Measurements from ENCODE around the gene IGSF3.

The IGSF3 gene

DNA sequence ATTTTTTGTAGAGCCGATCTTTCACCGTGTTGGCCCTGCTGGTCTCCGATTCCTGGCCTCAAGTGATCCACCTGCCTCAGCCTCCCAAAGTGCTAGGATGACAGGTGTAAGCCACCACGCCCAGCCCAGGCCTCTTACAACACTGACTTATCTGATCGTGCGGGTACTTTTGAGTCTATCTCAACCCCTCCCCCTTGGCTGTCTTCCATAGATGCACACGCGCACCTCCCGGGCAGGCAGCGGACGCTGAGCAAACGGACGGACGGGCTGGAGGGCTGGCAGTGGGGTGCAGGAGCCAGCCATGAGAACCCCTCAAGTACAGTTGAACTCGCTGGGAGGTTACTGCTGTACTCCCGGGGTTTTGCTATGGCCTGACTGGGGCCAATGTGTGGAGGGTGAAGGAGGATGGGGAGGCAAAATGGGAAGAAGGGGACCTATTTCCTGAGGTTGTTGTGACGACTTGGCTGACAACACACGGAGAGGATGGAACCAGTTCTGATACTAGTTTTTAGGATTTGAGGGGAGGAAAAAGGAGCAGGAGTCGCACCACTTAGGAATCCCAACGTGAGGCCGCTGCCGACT lies 97.7 kb downstream of the IGSF3 start:
- DNase-seq = no peak
- peak overlapping the region; percentile 90 for H3K27ac ChIP-seq (ENCODE audit: low read length)
- H3K79me2 ChIP-seq (ENCODE audit: low read length) = peaks cover 53% of the 10 kb centered on the region
- H3K27me3 ChIP-seq (replicated peaks; ENCODE audit: insufficient read depth, low read length) = no peaks in the 10 kb centered on the region
- no peaks in the 10 kb centered on the region; the same call in 1 of the 2 replicates for H3K36me3 ChIP-seq (replicated peaks; ENCODE audit: insufficient read depth, low read length)
- peaks cover 22% of the 10 kb centered on the region; the same call in 1 of the 2 replicates for H3K4me1 ChIP-seq (ENCODE audit: low read length)
- no peaks in the 10 kb centered on the region for H4K20me1 ChIP-seq (ENCODE audit: insufficient read depth, low read length)
- peak overlapping the region; percentile 88 for H3K9ac ChIP-seq (ENCODE audit: low read length)
- H3F3A ChIP-seq (ENCODE audit: insufficient read depth, low read length) = peaks cover 22% of the 10 kb centered on the region
- no peaks in the 10 kb centered on the region for H3K9me2 ChIP-seq (replicated peaks; ENCODE audit: insufficient read depth, low read length)
- TF ChIP-seq EZH2 (optimal IDR thresholded peaks at IDR 0.05; ENCODE audit: low read depth, low read length) (no peak), EZH2phosphoT487 (IDR thresholded peaks at IDR 0.05; ENCODE audit: low read length) (no peak)
- TF ChIP-seq, protein P1, sequence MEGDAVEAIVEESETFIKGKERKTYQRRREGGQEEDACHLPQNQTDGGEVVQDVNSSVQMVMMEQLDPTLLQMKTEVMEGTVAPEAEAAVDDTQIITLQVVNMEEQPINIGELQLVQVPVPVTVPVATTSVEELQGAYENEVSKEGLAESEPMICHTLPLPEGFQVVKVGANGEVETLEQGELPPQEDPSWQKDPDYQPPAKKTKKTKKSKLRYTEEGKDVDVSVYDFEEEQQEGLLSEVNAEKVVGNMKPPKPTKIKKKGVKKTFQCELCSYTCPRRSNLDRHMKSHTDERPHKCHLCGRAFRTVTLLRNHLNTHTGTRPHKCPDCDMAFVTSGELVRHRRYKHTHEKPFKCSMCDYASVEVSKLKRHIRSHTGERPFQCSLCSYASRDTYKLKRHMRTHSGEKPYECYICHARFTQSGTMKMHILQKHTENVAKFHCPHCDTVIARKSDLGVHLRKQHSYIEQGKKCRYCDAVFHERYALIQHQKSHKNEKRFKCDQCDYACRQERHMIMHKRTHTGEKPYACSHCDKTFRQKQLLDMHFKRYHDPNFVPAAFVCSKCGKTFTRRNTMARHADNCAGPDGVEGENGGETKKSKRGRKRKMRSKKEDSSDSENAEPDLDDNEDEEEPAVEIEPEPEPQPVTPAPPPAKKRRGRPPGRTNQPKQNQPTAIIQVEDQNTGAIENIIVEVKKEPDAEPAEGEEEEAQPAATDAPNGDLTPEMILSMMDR (IDR thresholded peaks at IDR 0.05; ENCODE audit: low read length) = no peak
- peak overlapping the region; percentile 80 for H3K4me3 ChIP-seq (ENCODE audit: low read length)
- no peaks in the 10 kb centered on the region for H3K9me3 ChIP-seq (replicated peaks; ENCODE audit: insufficient read depth, low read length)
- peak overlapping the region; percentile 91 for H3K4me2 ChIP-seq (ENCODE audit: low read depth, low read length)
- no peak overlapping the region for H2AFZ ChIP-seq (ENCODE audit: low read length)

DNA sequence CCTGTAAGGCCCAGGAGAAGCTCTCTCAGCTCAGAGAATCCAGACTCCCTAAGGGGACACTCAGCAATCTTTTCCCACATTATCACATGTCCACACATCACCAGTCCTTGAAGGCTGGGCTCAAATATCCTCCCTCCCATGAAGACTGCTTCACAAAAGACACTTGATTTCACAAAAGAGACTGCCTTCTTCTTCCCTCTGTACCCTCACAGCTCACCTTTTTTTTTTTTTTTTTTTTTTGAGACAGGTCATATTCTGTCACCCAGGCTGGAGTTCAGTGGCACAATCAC lies 98.2 kb downstream of the IGSF3 start:
- no peak overlapping the region for H2AFZ ChIP-seq (ENCODE audit: low read length)
- peak overlapping the region; percentile 88 for H3K9ac ChIP-seq (ENCODE audit: low read length)
- peak overlapping the region; percentile 91 for H3K4me2 ChIP-seq (ENCODE audit: low read depth, low read length)
- DNase-seq = no peak
- no peaks in the 10 kb centered on the region for H3K9me2 ChIP-seq (replicated peaks; ENCODE audit: insufficient read depth, low read length)
- peaks cover 22% of the 10 kb centered on the region; the same call in 1 of the 2 replicates for H3K4me1 ChIP-seq (ENCODE audit: low read length)
- H4K20me1 ChIP-seq (ENCODE audit: insufficient read depth, low read length) = no peaks in the 10 kb centered on the region
- H3K27ac ChIP-seq (ENCODE audit: low read length) = peak overlapping the region; percentile 90
- peaks cover 22% of the 10 kb centered on the region for H3F3A ChIP-seq (ENCODE audit: insufficient read depth, low read length)
- no peaks in the 10 kb centered on the region; the same call in 1 of the 2 replicates for H3K36me3 ChIP-seq (replicated peaks; ENCODE audit: insufficient read depth, low read length)
- no peaks in the 10 kb centered on the region for H3K9me3 ChIP-seq (replicated peaks; ENCODE audit: insufficient read depth, low read length)
- peak overlapping the region; percentile 80 for H3K4me3 ChIP-seq (ENCODE audit: low read length)
- H3K27me3 ChIP-seq (replicated peaks; ENCODE audit: insufficient read depth, low read length) = no peaks in the 10 kb centered on the region
- H3K79me2 ChIP-seq (ENCODE audit: low read length) = peaks cover 58% of the 10 kb centered on the region
- TF ChIP-seq EZH2phosphoT487 (IDR thresholded peaks at IDR 0.05; ENCODE audit: low read length) (no peak), EZH2 (optimal IDR thresholded peaks at IDR 0.05; ENCODE audit: low read depth, low read length) (no peak)
- TF ChIP-seq, protein P1 (IDR thresholded peaks at IDR 0.05; ENCODE audit: low read length) = no peak

GRCh38 chr1:116568662-116569380 lies 98.7 kb downstream of the IGSF3 start:
- peaks cover 22% of the 10 kb centered on the region for H3F3A ChIP-seq (ENCODE audit: insufficient read depth, low read length)
- H2AFZ ChIP-seq (ENCODE audit: low read length) = no peak overlapping the region
- no peaks in the 10 kb centered on the region for H4K20me1 ChIP-seq (ENCODE audit: insufficient read depth, low read length)
- TF ChIP-seq, protein P1 (IDR thresholded peaks at IDR 0.05; ENCODE audit: low read length) = no peak
- no peak for TF ChIP-seq EZH2 (optimal IDR thresholded peaks at IDR 0.05; ENCODE audit: low read depth, low read length)
- TF ChIP-seq EZH2phosphoT487 (IDR thresholded peaks at IDR 0.05; ENCODE audit: low read length) = no peak
- peaks cover 22% of the 10 kb centered on the region; the same call in 1 of the 2 replicates for H3K4me1 ChIP-seq (ENCODE audit: low read length)
- H3K4me3 ChIP-seq (ENCODE audit: low read length) = peak overlapping the region; percentile 80
- no peaks in the 10 kb centered on the region for H3K9me3 ChIP-seq (replicated peaks; ENCODE audit: insufficient read depth, low read length)
- H3K27me3 ChIP-seq (replicated peaks; ENCODE audit: insufficient read depth, low read length) = no peaks in the 10 kb centered on the region
- DNase-seq = no peak
- peak overlapping the region; percentile 88 for H3K9ac ChIP-seq (ENCODE audit: low read length)
- H3K27ac ChIP-seq (ENCODE audit: low read length) = peak overlapping the region; percentile 90
- peaks cover 63% of the 10 kb centered on the region for H3K79me2 ChIP-seq (ENCODE audit: low read length)
- no peaks in the 10 kb centered on the region; the same call in 1 of the 2 replicates for H3K36me3 ChIP-seq (replicated peaks; ENCODE audit: insufficient read depth, low read length)
- peak overlapping the region; percentile 91 for H3K4me2 ChIP-seq (ENCODE audit: low read depth, low read length)
- H3K9me2 ChIP-seq (replicated peaks; ENCODE audit: insufficient read depth, low read length) = no peaks in the 10 kb centered on the region

Data from MM.1S (cell line).